MM.1S (cell line): ENCODE results near the gene FAM234A.

Experiments
- CTCF ChIP-seq: fragments of 300-600 bp; sonication (generic); IDR thresholded peaks from 2 replicates; pipeline ENCODE4 v1.5.1; 2016; ENCODE audit warnings: antibody characterized with exemption, low read length, mixed read lengths
- EZH2 ChIP-seq: fragments of 300-600 bp; sonication (generic); optimal IDR thresholded peaks from 2 replicates; pipeline ENCODE3; 2017; ENCODE audit warnings: low read depth, mild to moderate bottlenecking, antibody characterized with exemption, low read length, mixed read lengths

- TF ChIP-seq CTCF (no peak), EZH2 (no peak)
These were observed 36.0 kb downstream of the FAM234A start for GRCh38 chr16:270381-271255.
